ENCODE data around the gene EDRF1. TPM values are rescaled to one million over a fixed set of nuclear protein-coding genes. Genes with fewer than 3 reads are reported as not detected.

EDRF1 gene
- total RNA-seq, 2 donors from 2014 or later, result 13.5 to 16.8 TPM

DNA sequence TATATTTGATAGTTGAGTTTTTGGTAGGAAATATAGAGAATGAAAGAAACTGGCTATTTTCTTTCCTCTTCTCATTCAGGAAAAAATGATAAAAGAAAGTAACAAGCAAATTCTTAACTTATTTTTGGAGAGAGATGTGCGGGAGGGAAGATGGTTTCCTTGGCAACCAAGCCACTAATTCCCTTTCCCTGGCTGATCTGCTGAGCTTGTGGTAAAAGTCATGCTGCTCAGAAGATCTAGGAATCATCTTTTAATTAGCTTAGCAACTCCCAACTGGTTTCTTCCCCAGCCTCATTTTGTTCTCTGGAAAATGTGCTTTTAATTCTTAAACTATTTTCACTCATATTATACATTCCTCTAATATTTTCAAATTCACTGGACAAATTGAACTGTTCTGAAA lies 91.7 kb downstream of the EDRF1 start:
- DNase-seq (ENCODE audit: low spot score), result no peak
- intact Hi-C loops (cut with DNase I), result no loop called here

DNA sequence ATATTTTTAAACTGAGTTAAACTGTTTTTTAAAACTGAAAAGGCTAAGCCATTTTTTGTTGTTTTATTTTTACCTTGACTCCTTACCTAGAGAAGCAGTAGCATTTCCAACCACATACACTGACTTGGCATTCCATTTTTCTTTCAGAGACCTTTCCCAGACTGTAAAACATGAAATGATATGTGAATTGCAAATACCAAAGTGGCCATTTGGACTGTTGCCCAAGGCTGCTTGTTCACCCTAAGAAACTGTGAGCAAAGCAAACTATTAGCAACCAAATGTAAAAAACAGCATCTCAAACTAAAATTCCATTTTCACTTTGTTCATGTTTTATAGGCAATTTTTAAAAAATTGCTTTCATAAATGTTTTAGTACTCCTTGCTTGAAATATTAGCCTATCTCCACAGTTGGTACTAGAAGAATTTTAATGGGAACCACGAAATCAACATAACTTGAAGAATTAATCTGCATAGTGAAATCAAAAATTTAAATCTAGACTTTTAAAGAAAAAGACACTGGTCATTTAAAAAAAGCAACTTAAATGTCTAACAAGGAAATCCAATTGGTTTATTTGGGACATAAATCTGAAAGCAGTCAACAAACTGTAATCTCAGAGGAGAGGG lies 92.7 kb downstream of the EDRF1 start:
- intact Hi-C loops (cut with DNase I), result no loop called here
- no peak for DNase-seq (ENCODE audit: low spot score)

Other genes starting within 250 kb of the EDRF1 start
- gene TEX36, start 36.5 kb upstream of the EDRF1 start, total RNA-seq, result not detected
- under 1 TPM; 0.28 to 0.38 TPM for gene MMP21, start 56.1 kb downstream of the EDRF1 start, total RNA-seq
- gene UROS, start 103.5 kb downstream of the EDRF1 start, total RNA-seq, result 10 to 100 TPM; 28.2 to 31.4 TPM
- 10 to 100 TPM; 37.5 to 38.8 TPM for gene BCCIP, start 103.8 kb downstream of the EDRF1 start, total RNA-seq
- gene DHX32, start 161.6 kb downstream of the EDRF1 start, total RNA-seq, result 10 to 100 TPM; 19.0 to 25.1 TPM
- 1 to 10 TPM; 1.5 to 3.0 TPM for gene FANK1, start 176.9 kb downstream of the EDRF1 start, total RNA-seq

Data from posterior vena cava (tissue), 2 donors.